ENCODE measurements around the gene SPACDR.

SPACDR gene

DNA sequence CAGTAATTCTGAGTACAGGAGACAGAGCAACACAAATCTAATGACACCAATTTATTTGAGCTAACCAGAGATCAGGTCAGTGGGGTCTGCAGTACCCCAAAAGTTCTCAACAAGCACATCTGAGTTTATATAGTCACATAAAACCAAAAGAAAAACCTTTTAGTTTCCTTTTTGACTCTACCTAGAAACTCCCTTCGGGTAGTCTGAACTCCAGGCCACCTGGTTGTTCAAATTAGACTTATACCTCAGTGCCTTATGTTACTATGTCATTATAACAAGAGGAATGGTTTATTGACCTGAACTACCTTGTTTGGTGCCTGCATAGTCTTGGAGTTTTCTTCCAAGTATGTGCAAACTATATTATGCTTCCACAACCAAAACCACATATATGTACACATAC is 50.2 kb downstream of the SPACDR start:
- Histone ChIP-seq H3K9me3 (ENCODE audit: control insufficient read depth, low read length) (no peaks in the 10 kb centered on the region), H3K14ac (ENCODE audit: low read length in 2 of 2) (no peak overlapping the region), H3K18ac (ENCODE audit: low read depth in 1 of 2, low read length in 2 of 2) (no peak overlapping the region), H3K27me3 (ENCODE audit: control insufficient read depth in 1 of 2, insufficient read depth in 1 of 2, low read length in 2 of 2) (peaks cover 3 to 25% of the 10 kb centered on the region in 2 experiments), H4K8ac (ENCODE audit: low read length) (no peak overlapping the region), H2BK15ac (ENCODE audit: low read depth, poor library complexity, severe bottlenecking) (no peak overlapping the region), H3K4me1 (ENCODE audit: control insufficient read depth, insufficient read depth, low read depth, low read length) (no peaks in the 10 kb centered on the region), H2AFZ (ENCODE audit: low read depth, low read length) (no peak overlapping the region), H2AK5ac (ENCODE audit: low read length, severe bottlenecking) (no peak overlapping the region), H3K4me2 (ENCODE audit: low read length, poor library complexity, severe bottlenecking) (no peak overlapping the region), H3K4me3 (ENCODE audit: insufficient read depth in 1 of 2, low read depth in 1 of 2, low read length in 2 of 2) (no peak overlapping the region), H3K23ac (ENCODE audit: low read length in 2 of 2) (no peak overlapping the region), H2BK5ac (ENCODE audit: low read depth, low read length, poor library complexity, severe bottlenecking) (no peak overlapping the region), H4K91ac (ENCODE audit: low read length) (no peak overlapping the region), H3K4ac (ENCODE audit: low read depth in 1 of 2, low read length in 2 of 2) (no peak overlapping the region), H3K9ac (ENCODE audit: low read length) (no peak overlapping the region), H3K79me1 (replicated peaks; ENCODE audit: low read length, poor library complexity, severe bottlenecking) (no peaks in the 10 kb centered on the region), H3K27ac (ENCODE audit: low read length, poor library complexity, severe bottlenecking) (no peak overlapping the region), H2BK12ac (ENCODE audit: low read length in 2 of 2) (no peak overlapping the region), H2BK120ac (ENCODE audit: low read depth, low read length) (no peak overlapping the region), H3K36me3 (ENCODE audit: control insufficient read depth in 1 of 2, insufficient read depth in 2 of 2, low read depth in 1 of 2, low read length in 2 of 2) (peaks cover 0 to 3% of the 10 kb centered on the region in 2 experiments)
- no peak for DNase-seq
- no CpG with 5 or more reads among the region's 1 CpG for WGBS

DNA sequence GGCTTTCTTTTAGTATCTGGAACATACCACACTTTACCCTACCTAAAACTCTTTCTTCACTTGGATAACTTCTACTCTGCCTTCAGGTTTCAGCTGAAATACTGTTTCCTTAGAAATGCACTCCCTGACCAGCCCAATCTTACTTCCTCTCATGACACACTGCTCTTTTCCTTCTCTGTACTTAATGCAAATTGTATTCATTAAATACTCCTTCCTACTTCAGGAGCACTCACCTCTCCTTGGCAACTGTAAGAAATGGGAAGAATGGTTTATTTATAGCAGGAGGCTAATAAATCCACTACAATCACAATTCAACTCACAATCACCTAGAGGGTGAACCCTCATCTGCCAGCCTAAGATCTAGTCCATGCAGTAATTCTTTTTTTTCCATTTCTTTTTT is 50.7 kb downstream of the SPACDR start:
- H2BK12ac ChIP-seq (ENCODE audit: low read length in 2 of 2) = no peak overlapping the region
- no peak overlapping the region for H2BK120ac ChIP-seq (ENCODE audit: low read depth, low read length)
- H3K27me3 ChIP-seq (ENCODE audit: control insufficient read depth in 1 of 2, insufficient read depth in 1 of 2, low read length in 2 of 2) = peaks cover 3 to 30% of the 10 kb centered on the region in 2 experiments
- no peak overlapping the region for H2BK5ac ChIP-seq (ENCODE audit: low read depth, low read length, poor library complexity, severe bottlenecking)
- H3K27ac ChIP-seq (ENCODE audit: low read length, poor library complexity, severe bottlenecking) = no peak overlapping the region
- H2BK15ac ChIP-seq (ENCODE audit: low read depth, poor library complexity, severe bottlenecking) = no peak overlapping the region
- H3K4me2 ChIP-seq (ENCODE audit: low read length, poor library complexity, severe bottlenecking) = no peak overlapping the region
- H2AFZ ChIP-seq (ENCODE audit: low read depth, low read length) = no peak overlapping the region
- no peak overlapping the region for H4K8ac ChIP-seq (ENCODE audit: low read length)
- H3K18ac ChIP-seq (ENCODE audit: low read depth in 1 of 2, low read length in 2 of 2) = no peak overlapping the region
- H3K14ac ChIP-seq (ENCODE audit: low read length in 2 of 2) = no peak overlapping the region
- no peaks in the 10 kb centered on the region for H3K9me3 ChIP-seq (ENCODE audit: control insufficient read depth, low read length)
- H2AK5ac ChIP-seq (ENCODE audit: low read length, severe bottlenecking) = no peak overlapping the region
- H3K4me1 ChIP-seq (ENCODE audit: control insufficient read depth, insufficient read depth, low read depth, low read length) = no peaks in the 10 kb centered on the region
- H3K36me3 ChIP-seq (ENCODE audit: control insufficient read depth in 1 of 2, insufficient read depth in 2 of 2, low read depth in 1 of 2, low read length in 2 of 2) = peaks cover 0 to 3% of the 10 kb centered on the region in 2 experiments
- H3K4ac ChIP-seq (ENCODE audit: low read depth in 1 of 2, low read length in 2 of 2) = no peak overlapping the region
- no peak overlapping the region for H4K91ac ChIP-seq (ENCODE audit: low read length)
- H3K9ac ChIP-seq (ENCODE audit: low read length) = no peak overlapping the region
- no peak for DNase-seq
- H3K23ac ChIP-seq (ENCODE audit: low read length in 2 of 2) = no peak overlapping the region
- no peaks in the 10 kb centered on the region for H3K79me1 ChIP-seq (replicated peaks; ENCODE audit: low read length, poor library complexity, severe bottlenecking)
- no peak overlapping the region for H3K4me3 ChIP-seq (ENCODE audit: insufficient read depth in 1 of 2, low read depth in 1 of 2, low read length in 2 of 2)

DNA sequence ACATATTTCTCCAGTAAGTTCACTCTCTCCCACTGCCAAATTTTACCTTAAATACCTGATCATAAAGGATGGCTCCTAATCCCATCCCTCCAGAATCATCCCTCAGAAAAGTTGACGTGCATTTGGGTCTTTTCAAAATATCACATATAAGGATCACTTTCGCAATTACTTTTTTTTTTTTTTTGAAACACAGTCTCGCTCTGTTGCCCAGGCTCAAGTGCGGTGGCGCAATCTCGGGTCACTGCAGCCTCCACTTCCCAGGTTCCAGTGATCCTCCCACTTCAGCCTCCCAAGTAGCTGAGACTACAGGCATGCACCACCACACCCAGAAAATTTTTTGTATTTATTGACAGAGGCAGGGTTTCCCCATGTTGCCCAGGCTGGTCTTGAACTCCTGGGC is 53.0 kb downstream of the SPACDR start:
- Histone ChIP-seq H2AFZ (ENCODE audit: low read depth, low read length) (no peak overlapping the region), H3K9ac (ENCODE audit: low read length) (no peak overlapping the region), H3K4me2 (ENCODE audit: low read length, poor library complexity, severe bottlenecking) (no peak overlapping the region), H3K4me3 (ENCODE audit: insufficient read depth in 1 of 2, low read depth in 1 of 2, low read length in 2 of 2) (no peak overlapping the region), H3K4ac (ENCODE audit: low read depth in 1 of 2, low read length in 2 of 2) (no peak overlapping the region), H4K8ac (ENCODE audit: low read length) (no peak overlapping the region), H2BK12ac (ENCODE audit: low read length in 2 of 2) (no peak overlapping the region), H3K4me1 (ENCODE audit: control insufficient read depth, insufficient read depth, low read depth, low read length) (peaks cover 3% of the 10 kb centered on the region), H3K23ac (ENCODE audit: low read length in 2 of 2) (no peak overlapping the region), H3K36me3 (ENCODE audit: control insufficient read depth in 1 of 2, insufficient read depth in 2 of 2, low read depth in 1 of 2, low read length in 2 of 2) (no peaks in the 10 kb centered on the region), H3K9me3 (ENCODE audit: control insufficient read depth, low read length) (no peaks in the 10 kb centered on the region), H3K14ac (ENCODE audit: low read length in 2 of 2) (no peak overlapping the region), H3K27me3 (ENCODE audit: control insufficient read depth in 1 of 2, insufficient read depth in 1 of 2, low read length in 2 of 2) (peaks cover 3 to 45% of the 10 kb centered on the region in 2 experiments), H3K79me1 (replicated peaks; ENCODE audit: low read length, poor library complexity, severe bottlenecking) (no peaks in the 10 kb centered on the region), H2BK15ac (ENCODE audit: low read depth, poor library complexity, severe bottlenecking) (no peak overlapping the region), H2BK5ac (ENCODE audit: low read depth, low read length, poor library complexity, severe bottlenecking) (no peak overlapping the region), H2BK120ac (ENCODE audit: low read depth, low read length) (no peak overlapping the region), H2AK5ac (ENCODE audit: low read length, severe bottlenecking) (no peak overlapping the region), H3K27ac (ENCODE audit: low read length, poor library complexity, severe bottlenecking) (no peak overlapping the region), H4K91ac (ENCODE audit: low read length) (no peak overlapping the region), H3K18ac (ENCODE audit: low read depth in 1 of 2, low read length in 2 of 2) (no peak overlapping the region)
- 85% methylated on average over 6 of the region's 6 CpGs for WGBS
- DNase-seq = no peak

DNA sequence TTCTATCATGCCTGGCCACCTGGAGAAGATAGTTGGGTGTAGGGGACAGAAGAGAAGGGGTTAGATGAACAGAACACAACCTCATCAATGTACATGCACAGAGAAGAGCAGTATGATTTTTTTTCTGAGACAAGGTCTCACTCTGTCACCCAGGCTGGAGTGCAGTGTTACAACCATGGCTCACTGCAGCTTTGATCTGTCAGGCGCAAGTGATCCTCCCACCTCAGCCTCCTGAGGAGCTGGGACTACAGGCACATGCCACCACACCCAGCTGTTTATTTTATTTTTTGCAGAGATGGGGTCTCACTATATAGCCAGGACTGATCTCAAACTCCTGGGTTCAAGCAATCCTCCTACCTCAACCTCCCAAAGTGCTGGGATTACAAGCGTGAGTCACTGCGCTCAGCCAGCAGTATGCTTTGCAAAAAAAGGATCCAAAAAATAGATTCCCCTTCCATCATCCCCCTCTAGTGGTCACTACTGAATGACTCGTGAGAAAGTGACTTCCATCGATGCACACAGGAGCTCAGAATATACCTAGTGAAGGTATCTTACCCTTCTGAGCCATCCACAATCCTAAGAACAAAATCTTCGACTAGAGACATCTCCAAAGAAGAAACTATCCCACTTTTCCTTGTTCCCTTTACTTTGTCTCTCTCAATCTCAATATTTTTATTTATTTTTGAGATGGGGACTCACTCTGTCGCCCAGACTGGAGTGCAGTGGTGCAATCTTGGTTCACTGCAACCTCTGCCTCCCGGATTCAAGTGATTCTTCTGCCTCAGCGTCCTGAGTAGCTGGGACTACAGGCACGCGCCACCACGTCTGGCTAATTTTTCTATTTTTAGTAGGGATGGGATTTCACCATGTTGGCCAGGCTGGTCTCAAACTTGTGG is 56.5 kb downstream of the SPACDR start:
- Histone ChIP-seq H3K18ac (ENCODE audit: low read depth in 1 of 2, low read length in 2 of 2) (no peak overlapping the region), H3K4me2 (ENCODE audit: low read length, poor library complexity, severe bottlenecking) (no peak overlapping the region), H3K14ac (ENCODE audit: low read length in 2 of 2) (no peak overlapping the region)

More for the DNA sequence above, 56.5 kb downstream of the SPACDR start:
- Histone ChIP-seq H3K9me3 (ENCODE audit: control insufficient read depth, low read length) (no peaks in the 10 kb centered on the region), H2BK120ac (ENCODE audit: low read depth, low read length) (no peak overlapping the region), H4K91ac (ENCODE audit: low read length) (no peak overlapping the region), H2AFZ (ENCODE audit: low read depth, low read length) (no peak overlapping the region), H3K36me3 (ENCODE audit: control insufficient read depth in 1 of 2, insufficient read depth in 2 of 2, low read depth in 1 of 2, low read length in 2 of 2) (no peaks in the 10 kb centered on the region), H2BK12ac (ENCODE audit: low read length in 2 of 2) (no peak overlapping the region), H3K27me3 (ENCODE audit: control insufficient read depth in 1 of 2, insufficient read depth in 1 of 2, low read length in 2 of 2) (peaks cover 3 to 54% of the 10 kb centered on the region in 2 experiments), H4K8ac (ENCODE audit: low read length) (no peak overlapping the region), H3K4me1 (ENCODE audit: control insufficient read depth, insufficient read depth, low read depth, low read length) (peaks cover 3% of the 10 kb centered on the region), H2BK15ac (ENCODE audit: low read depth, poor library complexity, severe bottlenecking) (no peak overlapping the region), H3K27ac (ENCODE audit: low read length, poor library complexity, severe bottlenecking) (no peak overlapping the region), H3K9ac (ENCODE audit: low read length) (no peak overlapping the region), H2AK5ac (ENCODE audit: low read length, severe bottlenecking) (no peak overlapping the region), H3K4ac (ENCODE audit: low read depth in 1 of 2, low read length in 2 of 2) (no peak overlapping the region), H3K4me3 (ENCODE audit: insufficient read depth in 1 of 2, low read depth in 1 of 2, low read length in 2 of 2) (no peak overlapping the region), H3K79me1 (replicated peaks; ENCODE audit: low read length, poor library complexity, severe bottlenecking) (no peaks in the 10 kb centered on the region), H3K23ac (ENCODE audit: low read length in 2 of 2) (no peak overlapping the region), H2BK5ac (ENCODE audit: low read depth, low read length, poor library complexity, severe bottlenecking) (no peak overlapping the region)
- WGBS = 36% methylated on average over 12 of the region's 12 CpGs
- peak; percentile 75 for DNase-seq
